DMS114 treated with DMSO at 0.1 percent for 48 hours (cell line): ENCODE measurements around the gene EVL.

Source experiments
- DNase-seq: peaks from one replicate; lab custom pipeline; 2025; ENCODE audit not compliant: unreplicated experiment; lab: John Stamatoyannopoulos, UW

Gene EVL

DNA sequence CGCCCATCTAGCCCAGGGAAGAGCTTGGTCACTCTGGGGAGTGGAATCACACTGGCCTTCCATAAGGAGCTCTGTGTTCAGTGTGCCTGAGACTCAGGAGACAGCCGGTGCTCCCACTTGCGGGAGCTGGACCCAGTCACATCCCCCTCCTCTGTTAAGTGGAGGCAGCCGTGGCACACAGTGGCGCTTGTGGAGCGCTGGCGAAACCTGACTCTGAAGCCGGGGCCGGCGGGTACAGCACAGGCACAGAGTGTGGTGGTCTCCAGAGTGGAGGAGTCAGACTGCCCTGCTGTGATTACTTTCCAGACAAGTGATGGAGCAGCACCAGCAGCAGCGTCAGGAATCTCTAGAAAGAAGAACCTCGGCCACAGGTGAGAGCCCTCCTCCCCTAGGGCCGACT, 61.2 kb downstream of the EVL start:
- no peak for DNase-seq

DNA sequence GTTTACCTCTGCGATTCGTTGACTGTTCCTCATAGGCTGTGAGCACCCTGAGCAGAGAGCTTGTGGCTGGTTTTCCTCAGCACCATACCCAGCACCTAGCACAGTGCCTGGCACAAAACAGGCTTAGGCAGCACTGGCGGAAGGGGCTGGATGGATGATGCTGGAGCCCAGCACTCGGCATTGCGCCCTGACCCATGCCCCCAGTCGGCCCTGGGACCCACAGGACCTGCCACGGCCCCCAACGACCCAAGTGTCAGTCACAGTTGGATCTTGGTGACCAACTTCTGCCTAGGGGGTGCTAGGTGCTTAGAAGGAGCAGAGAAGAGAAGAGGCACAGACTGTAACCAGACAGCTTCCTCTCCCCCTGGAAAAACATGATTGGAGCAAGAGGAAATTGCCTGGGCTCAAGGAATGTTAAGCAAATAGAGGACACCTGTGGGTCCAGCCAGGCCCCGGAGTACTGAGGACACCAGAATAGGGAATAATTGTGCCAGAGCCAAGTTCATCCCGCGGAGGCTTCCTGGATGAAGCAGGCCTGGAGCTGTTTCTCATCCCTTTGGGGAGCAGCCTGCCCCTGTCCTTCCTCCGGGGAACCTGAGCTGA, 62.7 kb downstream of the EVL start:
- no peak for DNase-seq

GRCh38 chr14:100128688-100129087, 63.5 kb downstream of the EVL start:
- DNase-seq: no peak

DNA sequence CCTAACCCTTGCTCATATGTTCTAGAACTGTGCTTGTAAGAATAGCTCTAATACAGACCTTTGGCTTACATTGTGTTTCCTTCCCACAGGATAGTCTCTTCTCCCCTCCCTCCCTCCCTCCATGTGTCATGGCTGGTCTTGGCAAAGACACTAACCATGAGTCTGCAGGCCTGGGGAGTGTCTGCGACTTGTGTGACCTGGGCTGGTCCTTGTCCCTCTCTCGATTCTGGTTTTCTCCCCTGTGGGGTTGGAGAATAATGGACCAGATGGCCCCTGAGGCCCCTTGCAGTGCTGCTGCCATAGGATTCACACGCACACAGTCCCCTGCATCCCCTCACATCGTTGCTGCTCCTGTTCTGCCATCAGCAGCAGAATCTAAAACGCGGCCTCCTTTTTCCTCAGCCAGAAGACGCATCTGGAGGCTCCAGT, 64.0 kb downstream of the EVL start:
- DNase-seq: no peak

- DNase-seq: no peak
Observed at GRCh38 chr14:100130521-100130920, 65.3 kb downstream of the EVL start.

GRCh38 chr14:100131181-100131580, 66.0 kb downstream of the EVL start:
- no peak for DNase-seq

DNA sequence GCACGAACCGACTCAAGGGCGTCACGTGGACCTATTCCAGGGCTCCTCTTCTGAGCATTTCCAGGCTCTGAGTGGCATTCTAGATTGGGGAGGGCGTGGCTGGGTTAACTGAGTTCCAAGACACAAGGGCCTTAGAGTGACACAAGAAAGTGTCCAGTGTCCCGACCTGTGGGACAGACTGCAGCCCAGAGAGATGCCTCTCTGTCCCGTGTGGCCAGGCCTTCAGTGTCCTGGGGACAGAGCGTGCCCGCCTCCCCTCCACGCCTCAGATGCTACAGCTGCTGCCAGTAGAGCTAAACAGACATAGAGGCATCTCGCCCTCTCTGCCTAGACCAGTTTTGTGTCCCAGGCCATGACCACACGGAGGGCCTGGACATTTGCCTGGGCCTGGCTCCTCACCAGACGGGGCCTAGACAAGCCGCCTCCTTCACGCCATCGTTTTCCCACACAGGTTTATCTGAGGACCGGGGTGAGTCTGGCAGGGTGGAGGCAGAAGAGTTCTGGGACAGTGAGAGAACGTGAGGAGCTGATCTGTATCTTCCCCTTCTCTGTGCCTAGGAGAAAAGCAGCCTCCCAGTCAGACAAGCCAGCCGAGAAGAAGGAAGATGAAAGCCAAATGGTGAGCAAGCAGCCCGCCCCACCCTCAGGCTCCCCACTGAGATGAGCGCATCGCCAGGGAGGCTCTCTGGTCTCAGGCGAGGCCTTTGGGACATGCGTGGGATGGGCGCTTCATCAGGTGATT, 67.1 kb downstream of the EVL start:
- DNase-seq: no peak

DNA sequence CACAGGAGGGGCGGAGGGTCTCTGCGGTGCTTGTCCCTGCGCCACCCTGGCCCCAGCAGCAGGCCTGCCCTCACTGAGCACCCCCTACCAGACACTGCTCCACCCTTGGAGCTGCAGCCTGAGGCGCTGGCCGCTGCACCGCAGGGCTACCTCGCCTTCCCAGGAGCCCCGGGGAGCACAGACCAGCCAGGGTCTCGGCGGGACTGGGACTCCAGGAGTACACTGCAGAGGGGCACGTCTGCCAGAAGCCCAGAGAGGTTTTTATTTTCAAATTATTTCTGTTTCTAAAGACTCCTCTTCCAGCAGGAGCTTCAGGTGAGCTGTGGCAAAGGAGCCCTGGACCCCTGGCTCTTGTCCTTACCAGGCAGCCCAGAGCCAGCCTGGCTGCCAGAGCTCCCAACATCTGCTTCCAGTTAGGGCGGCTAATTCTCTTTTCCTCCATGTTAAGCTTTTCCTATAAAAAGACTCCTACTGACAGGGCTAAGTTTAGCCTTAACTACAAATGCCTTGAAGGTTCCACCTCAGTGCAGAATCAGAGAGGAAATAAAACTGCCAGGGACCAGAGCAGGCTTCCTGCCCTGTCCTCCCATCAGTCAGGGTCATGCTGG, 67.8 kb downstream of the EVL start:
- no peak for DNase-seq

GRCh38 chr14:100134586-100134985, 69.4 kb downstream of the EVL start:
- no peak for DNase-seq

- no peak for DNase-seq
Observed at GRCh38 chr14:100135073-100135472, 69.9 kb downstream of the EVL start.

- no peak for DNase-seq
Observed at GRCh38 chr14:100135784-100136183, 70.6 kb downstream of the EVL start.

DNA sequence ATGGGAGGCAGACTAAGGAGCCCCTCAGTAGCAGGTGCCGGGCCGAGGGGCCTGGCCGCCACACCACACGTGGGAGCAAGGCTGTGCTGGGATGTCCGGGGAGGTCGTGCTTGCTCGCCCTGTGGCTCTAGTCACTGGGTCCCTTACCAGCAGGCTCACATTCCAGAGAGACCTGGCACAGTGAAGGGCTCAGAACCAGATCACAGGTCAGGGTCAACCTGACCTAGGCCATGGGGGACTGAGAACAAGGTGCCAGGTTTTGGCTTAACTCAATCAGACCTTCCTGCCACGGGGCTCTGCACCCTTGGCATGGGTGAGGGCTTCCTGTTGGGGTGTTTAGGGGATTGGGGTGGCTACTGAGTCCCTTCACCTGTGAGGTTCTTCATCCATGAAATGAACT, 72.0 kb downstream of the EVL start:
- no peak for DNase-seq

DNA sequence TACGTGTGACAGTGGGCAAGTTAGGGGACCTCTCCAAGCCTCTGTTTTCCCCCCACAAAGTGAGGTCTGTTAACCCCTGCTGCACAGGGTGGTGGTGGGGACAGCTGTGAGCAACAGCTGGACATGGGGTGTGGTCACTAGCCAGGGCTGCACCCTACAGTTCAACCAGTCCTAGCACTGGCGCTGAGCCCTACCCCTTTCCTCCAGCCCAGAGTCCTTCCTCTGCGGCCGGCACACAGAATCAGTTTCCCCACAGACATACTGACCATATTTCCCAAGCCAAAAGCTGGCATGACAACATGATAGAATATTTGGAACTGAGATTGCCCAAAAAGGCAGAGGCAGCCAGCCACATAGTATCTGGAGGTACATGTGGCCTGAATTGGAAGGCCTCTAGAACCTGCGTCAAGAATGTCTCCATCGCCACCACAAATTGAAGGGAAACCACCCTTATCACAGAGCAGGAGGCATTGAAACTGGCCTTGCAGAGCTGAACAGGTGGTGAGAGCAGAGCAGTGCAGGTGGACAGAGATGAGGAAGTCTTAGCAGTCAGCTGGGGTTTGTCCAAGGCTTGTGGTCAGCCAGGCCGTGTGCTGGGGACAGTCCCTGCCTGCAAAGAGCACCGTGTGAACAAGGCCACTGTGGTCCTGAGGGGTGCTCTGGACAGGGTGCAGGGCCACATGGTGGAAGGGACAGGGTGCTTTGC, 73.0 kb downstream of the EVL start:
- no peak for DNase-seq

GRCh38 chr14:100138955-100139354, 73.7 kb downstream of the EVL start:
- no peak for DNase-seq

DNA sequence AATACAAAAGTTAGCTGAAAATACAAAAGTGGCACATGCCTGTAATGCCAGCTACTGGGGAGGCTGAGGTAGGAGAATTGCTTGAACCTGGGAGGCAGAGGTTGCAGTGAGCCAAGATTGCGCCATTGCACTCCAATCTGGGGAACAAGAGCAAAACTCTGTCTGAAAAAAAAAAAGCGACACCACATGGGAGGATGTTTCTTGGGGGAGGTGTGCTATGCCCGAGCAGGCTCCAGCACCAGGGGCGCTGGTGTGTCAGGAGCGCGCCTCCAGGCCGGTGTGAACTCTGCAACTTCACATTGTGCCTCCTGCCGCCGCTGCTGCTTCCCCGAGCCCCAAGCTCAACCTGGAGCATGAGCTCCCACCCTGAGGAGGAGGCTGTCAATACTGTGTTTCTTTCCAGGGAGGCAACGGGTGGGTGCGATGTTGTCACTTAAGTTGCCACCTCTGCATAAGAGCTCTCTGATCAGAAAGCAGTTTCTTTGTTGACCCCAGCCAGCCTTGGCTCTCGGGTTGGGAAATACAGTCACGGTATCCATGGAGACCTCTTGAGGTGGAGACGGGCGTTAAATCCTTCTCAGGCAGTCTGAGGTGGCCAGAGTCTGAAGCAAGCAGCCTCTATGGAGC, 75.3 kb downstream of the EVL start:
- no peak for DNase-seq

DNA sequence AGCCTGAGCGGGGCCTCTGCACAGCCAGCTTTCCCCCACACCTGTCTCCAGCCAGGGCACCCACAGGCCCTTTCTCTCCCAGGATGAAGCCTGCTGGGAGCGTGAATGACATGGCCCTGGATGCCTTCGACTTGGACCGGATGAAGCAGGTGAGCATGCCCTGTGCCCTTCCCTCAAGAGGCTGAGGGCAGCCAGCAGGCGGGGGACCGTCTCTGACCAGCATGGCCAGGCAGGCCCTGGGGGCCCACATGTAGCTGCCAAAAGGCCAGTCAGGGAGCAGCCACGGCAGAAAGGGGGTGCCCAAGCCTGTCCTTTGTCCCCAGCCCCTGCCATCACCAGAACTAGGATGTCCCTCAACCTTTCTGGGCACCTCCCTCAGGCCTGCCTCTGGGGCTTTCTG, 75.9 kb downstream of the EVL start:
- no peak for DNase-seq

GRCh38 chr14:100142073-100143040, 77.1 kb downstream of the EVL start:
- no peak for DNase-seq

GRCh38 chr14:100143523-100143922, 78.3 kb downstream of the EVL start:
- DNase-seq: no peak

GRCh38 chr14:100143934-100144333, 78.7 kb downstream of the EVL start:
- no peak for DNase-seq

DNA sequence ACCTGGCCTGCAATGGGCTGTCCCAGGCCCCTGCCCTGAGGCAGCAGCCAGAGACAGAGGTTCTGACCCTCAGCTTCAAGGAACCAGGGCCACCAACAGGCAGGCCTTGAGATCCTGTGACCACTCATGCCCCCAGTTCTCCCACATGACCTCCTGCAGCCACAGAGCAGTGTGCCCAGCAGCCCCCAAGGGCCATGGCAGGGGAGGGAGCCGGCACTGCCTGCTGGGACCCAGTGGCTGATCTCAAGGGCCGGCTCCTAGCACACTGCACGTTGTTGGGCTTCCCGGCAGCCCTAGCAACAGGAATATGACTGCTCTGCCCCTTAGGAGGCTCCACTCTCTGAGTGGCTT, 79.4 kb downstream of the EVL start:
- DNase-seq: no peak
